Naive B cell (primary cell): ENCODE measurements around the gene C1QL2. TPM values are rescaled to one million over a fixed set of nuclear protein-coding genes. Genes with fewer than 3 reads are reported as not detected.
A peak's percentile ranks its signal among the peaks of the same experiment; 100 is the strongest.

Experiments
- ATAC-seq, 2 donors: fragments of 150-1000 bp; cut with Tn5 transposase; 2 replicates each; pipeline ENCODE4 v1.10.0; 2021; ENCODE audit warnings: low read depth in 2 of 2, mild to moderate bottlenecking in 2 of 2, moderate library complexity in 2 of 2
- DNase-seq: peaks from one replicate; pipeline ENCODE4 v3.0.0; 2022
- H3K27ac Mint-ChIP-seq, 6 donors: one replicate each; pipeline ENCODE4 v1.8.0; 2020 to 2022; ENCODE audit warnings: mild to moderate bottlenecking in 6 of 6, mixed read lengths in 6 of 6, moderate library complexity in 5 of 6, inconsistent platforms in 2 of 6
- H3K27me3 Mint-ChIP-seq, 3 donors: one replicate each; pipeline ENCODE4 v1.8.0; 2021 to 2022; ENCODE audit warnings: mixed read lengths in 3 of 3, mild to moderate bottlenecking in 1 of 3
- H3K36me3 Mint-ChIP-seq, 2 donors: one replicate each; pipeline ENCODE4 v1.8.0; 2020 to 2022; ENCODE audit warnings: mixed read lengths in 2 of 2, inconsistent platforms in 1 of 2, mild to moderate bottlenecking in 1 of 2
- H3K4me1 Mint-ChIP-seq, 3 donors: one replicate each; pipeline ENCODE4 v1.8.0; 2020 to 2022; ENCODE audit warnings: mixed read lengths in 3 of 3, inconsistent platforms in 1 of 3, mild to moderate bottlenecking in 1 of 3, moderate library complexity in 1 of 3
- H3K4me3 Mint-ChIP-seq, 8 donors: one replicate each; pipeline ENCODE4 v1.8.0; 2020 to 2022; ENCODE audit warnings: mild to moderate bottlenecking in 8 of 8, mixed read lengths in 8 of 8, moderate library complexity in 8 of 8, inconsistent platforms in 2 of 8
- H3K9me3 Mint-ChIP-seq, 7 donors: one replicate each; pipeline ENCODE4 v1.8.0; 2020 to 2022; ENCODE audit warnings: mixed read lengths in 7 of 7, mild to moderate bottlenecking in 5 of 7, inconsistent platforms in 2 of 7, moderate library complexity in 1 of 7
- polyA plus RNA-seq, 6 donors: library from polyadenylated mRNA; unstranded; fragments of 300-500 nt; fragmentation: Illumina TruSeq; gene quantifications; one replicate each; pipeline ENCODE4 v1.2.3, GENCODE V29; 2021; ENCODE audit warnings: low read depth in 6 of 6

The C1QL2 gene
- polyA plus RNA-seq, 6 donors from 2014 or later = not detected

DNA sequence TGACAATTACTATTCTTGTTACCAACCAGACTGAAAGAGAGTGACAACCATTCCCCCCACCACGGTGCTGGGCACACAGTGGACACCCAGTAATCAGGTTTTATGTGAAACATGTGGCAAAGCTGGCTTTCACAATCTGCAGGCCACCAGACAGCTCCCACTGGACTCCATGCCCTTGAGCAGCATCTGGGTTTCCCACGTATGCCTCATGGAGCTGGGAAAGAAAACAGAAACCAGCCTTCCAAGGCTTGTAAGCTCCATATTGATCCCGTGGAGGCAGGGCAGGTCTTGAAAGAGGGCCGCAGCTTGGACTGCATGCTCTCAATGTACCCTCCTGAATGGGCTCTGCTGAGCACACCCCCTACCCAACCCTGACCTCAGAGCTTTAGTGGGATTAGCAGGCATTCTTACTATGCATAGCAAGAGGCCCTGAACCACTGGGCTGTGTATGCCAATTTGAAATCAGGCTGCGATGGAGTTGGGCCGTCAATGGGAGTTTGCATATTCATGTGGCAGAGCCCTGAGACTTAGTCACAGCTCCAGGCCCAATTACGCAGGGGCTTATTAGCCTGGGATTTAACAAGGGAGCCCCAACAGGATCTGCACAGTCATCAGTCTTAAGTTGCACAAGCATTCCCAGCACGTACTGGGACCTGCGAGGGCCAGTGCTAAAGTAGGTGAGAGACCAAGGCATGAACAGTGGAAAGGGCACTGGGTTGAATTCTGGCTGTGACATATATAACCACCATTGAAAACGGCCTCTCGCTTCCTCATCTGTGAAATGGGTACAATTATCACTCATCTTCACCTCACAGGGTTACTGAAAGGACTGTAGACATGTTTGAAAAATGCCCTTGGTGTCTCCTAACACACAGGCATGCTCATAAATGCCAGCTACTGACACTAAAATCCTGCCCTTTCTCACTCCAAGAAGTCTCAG is 10.5 kb downstream of the C1QL2 start:
- peaks cover 30 to 55% (median 38%) of the 10 kb centered on the region in 3 donors for H3K27me3 Mint-ChIP-seq
- no peak overlapping the region for H3K27ac Mint-ChIP-seq
- H3K4me1 Mint-ChIP-seq = no peaks in the 10 kb centered on the region
- H3K9me3 Mint-ChIP-seq = no peaks in the 10 kb centered on the region
- no peak overlapping the region for H3K4me3 Mint-ChIP-seq
- ATAC-seq (no peak), DNase-seq (no peak)
- peaks cover 0 to 4% of the 10 kb centered on the region in 2 donors for H3K36me3 Mint-ChIP-seq

DNA sequence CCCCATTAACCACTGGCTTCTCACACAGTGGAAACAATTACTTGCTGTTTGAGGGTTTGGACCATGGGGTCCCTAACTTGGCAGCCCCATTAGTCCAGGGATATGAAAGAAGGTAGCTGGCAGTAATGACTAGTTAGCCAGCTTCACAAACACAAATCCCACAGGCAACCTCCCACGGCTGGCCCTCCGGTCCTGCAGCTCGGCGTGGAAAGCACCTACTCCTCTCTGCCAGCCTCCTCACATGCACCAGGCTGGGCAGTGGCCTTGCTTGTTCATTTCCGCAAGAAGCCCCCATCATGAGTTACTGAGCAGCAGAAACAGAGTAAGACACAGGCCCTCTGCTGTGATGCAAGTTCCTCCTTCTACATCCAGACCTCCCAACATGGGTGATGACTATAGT is 13.7 kb downstream of the C1QL2 start:
- H3K36me3 Mint-ChIP-seq = no peaks in the 10 kb centered on the region
- DNase-seq (no peak), ATAC-seq (no peak)
- H3K4me3 Mint-ChIP-seq = no peak overlapping the region
- H3K9me3 Mint-ChIP-seq = no peaks in the 10 kb centered on the region
- no peaks in the 10 kb centered on the region for H3K4me1 Mint-ChIP-seq
- peak overlapping the region in 1 of 6 donors; percentile 64 for H3K27ac Mint-ChIP-seq
- H3K27me3 Mint-ChIP-seq = peaks cover 24 to 30% (median 29%) of the 10 kb centered on the region in 3 donors

DNA sequence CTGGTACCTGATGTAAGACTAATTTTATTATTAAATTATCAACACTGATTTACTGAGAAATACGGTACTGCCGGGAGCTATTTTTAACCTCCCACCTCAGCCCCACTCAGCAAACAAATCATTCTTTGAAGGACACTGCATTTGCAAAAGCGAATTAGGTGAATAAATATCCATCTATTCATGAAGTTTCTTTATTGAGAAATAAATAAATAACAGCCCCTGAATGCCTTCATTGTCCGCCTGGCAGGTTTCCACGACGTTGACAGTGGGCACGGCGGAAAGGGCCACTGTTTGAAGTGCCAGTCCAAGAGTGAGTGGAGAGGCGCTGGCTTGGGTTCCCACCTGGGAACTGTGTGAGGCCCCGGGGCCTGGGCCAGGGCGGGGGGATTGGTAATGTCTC is 15.7 kb downstream of the C1QL2 start:
- Mint-ChIP-seq H3K27ac (no peak overlapping the region), H3K27me3 (peaks cover 17 to 42% (median 38%) of the 10 kb centered on the region in 3 donors), H3K9me3 (peaks cover 0 to 1% (median 0%) of the 10 kb centered on the region in 7 donors), H3K4me1 (no peaks in the 10 kb centered on the region), H3K36me3 (no peaks in the 10 kb centered on the region), H3K4me3 (no peak overlapping the region)
- no peak for ATAC-seq
- DNase-seq = no peak

DNA sequence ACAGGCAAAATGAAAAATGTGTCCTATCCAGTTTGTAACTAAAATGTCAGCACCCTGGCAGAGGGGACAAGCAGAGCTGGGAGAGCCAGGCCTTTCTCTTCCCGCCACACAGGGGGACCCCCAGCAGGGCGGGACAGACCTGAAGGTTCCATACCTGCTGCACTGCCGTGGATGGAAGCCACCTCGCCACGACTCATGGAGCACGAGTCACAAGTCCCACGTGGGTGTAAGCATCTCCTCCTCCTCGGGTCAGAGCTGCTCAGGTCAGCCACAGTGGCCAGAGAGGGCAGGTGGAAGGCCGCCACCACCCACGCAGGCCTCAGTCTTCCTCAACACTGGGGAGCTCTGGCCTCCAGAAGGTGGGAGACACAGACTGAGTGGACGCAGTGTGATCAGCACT is 21.0 kb downstream of the C1QL2 start:
- no peaks in the 10 kb centered on the region for H3K4me1 Mint-ChIP-seq
- H3K9me3 Mint-ChIP-seq = peaks cover 2 to 14% (median 5%) of the 10 kb centered on the region in 7 donors
- no peak overlapping the region for H3K27ac Mint-ChIP-seq
- H3K27me3 Mint-ChIP-seq = peaks cover 16 to 36% (median 27%) of the 10 kb centered on the region in 3 donors
- no peaks in the 10 kb centered on the region for H3K36me3 Mint-ChIP-seq
- ATAC-seq (no peak), DNase-seq (no peak)
- H3K4me3 Mint-ChIP-seq = no peak overlapping the region

DNA sequence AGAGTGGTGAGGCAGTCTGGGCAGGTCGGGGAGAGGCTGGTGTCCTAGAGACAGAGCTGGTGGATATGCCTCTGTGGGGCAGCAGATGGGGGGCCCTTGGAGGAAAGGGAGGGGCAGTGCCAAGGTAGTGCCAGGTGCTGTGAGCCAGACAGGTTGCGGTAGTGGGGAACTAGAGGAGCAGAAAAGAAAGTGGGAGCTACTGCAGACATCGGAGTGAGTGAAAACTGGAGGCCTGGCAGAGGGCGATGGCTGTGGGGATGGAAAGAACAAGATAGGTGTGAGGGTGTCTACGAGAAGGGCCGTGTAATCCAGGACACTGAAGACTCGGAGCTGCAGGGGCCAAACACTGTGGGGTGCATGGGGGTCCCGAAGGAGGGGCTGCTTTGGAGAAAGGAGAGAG is 21.7 kb downstream of the C1QL2 start:
- DNase-seq (no peak), ATAC-seq (no peak)
- H3K9me3 Mint-ChIP-seq = peaks cover 2 to 14% (median 5%) of the 10 kb centered on the region in 7 donors
- H3K27ac Mint-ChIP-seq = no peak overlapping the region
- no peak overlapping the region for H3K4me3 Mint-ChIP-seq
- peaks cover 17 to 35% (median 27%) of the 10 kb centered on the region in 3 donors for H3K27me3 Mint-ChIP-seq
- H3K4me1 Mint-ChIP-seq = no peaks in the 10 kb centered on the region
- no peaks in the 10 kb centered on the region for H3K36me3 Mint-ChIP-seq

DNA sequence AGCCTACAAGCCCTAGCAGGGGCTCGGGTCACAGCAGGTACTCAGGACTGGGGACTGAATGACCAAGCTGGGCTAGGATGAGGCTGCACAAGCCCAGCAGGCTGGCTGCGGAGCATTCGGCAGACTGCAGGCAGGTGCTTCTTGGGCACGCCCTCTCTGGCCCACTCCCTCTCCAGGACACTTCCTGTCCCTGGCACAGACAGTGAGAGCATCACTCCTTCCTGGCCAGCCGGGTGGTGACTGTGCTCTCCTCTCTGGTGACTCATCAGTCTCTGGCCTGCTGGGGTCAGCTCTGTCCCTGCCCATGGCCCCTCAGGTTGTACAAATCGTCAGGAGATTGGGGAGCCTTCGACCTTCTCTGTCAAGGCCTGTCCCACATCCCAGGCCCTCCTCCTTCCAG is 22.5 kb downstream of the C1QL2 start:
- DNase-seq = no peak
- peaks cover 2 to 14% (median 5%) of the 10 kb centered on the region in 7 donors for H3K9me3 Mint-ChIP-seq
- H3K27ac Mint-ChIP-seq = no peak overlapping the region
- ATAC-seq = no peak
- H3K4me3 Mint-ChIP-seq = no peak overlapping the region
- no peaks in the 10 kb centered on the region for H3K4me1 Mint-ChIP-seq
- no peaks in the 10 kb centered on the region for H3K36me3 Mint-ChIP-seq
- peaks cover 17 to 31% (median 27%) of the 10 kb centered on the region in 3 donors for H3K27me3 Mint-ChIP-seq

DNA sequence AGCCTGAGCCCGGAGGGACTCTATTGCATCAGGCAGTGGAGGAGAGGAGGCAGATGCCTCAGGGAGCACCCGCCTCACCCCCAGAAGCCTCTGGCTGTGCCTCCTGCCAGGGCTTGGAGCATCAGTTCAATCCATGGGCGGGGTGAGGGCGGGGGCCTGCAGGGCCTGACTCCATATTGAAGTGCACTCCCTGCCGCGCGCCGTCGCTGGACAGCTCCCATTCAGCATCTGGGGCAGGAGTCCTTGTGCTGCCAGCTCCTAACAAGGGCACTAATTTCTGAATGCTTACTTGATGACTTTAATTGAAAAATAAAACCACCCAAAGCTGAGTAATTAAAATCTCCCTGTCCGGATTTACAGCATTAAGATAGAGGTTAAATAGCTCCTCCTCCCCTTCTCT is 23.8 kb downstream of the C1QL2 start:
- ATAC-seq (no peak), DNase-seq (no peak)
- no peak overlapping the region for H3K4me3 Mint-ChIP-seq
- no peaks in the 10 kb centered on the region for H3K4me1 Mint-ChIP-seq
- H3K27me3 Mint-ChIP-seq = peaks cover 18 to 44% (median 28%) of the 10 kb centered on the region in 3 donors
- peaks cover 2 to 14% (median 6%) of the 10 kb centered on the region in 7 donors for H3K9me3 Mint-ChIP-seq
- no peak overlapping the region for H3K27ac Mint-ChIP-seq
- no peaks in the 10 kb centered on the region for H3K36me3 Mint-ChIP-seq

DNA sequence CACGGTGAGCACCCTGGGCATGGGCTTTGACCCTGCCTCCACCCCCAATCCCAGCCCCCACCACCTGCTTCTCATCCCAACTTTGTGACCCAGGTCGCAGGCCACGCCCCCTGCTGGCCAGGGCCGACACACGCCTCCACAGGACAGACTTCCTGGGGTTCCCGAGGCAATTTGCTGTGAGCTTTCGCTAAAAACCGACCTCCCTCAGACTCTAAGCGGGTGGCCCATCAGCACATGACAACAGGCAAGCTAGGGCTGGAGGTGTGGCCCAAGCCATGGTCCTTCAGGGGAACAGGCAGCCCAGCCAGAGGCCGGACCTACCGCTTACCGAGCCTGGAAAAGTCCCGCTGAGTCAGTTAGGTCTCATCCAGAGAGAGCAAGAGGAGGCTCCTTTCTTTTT is 31.9 kb downstream of the C1QL2 start:
- Mint-ChIP-seq H3K27me3 (peaks cover 21 to 46% (median 33%) of the 10 kb centered on the region in 3 donors), H3K36me3 (no peaks in the 10 kb centered on the region), H3K4me1 (no peaks in the 10 kb centered on the region), H3K4me3 (no peak overlapping the region), H3K9me3 (peaks cover 0 to 6% (median 3%) of the 10 kb centered on the region in 7 donors), H3K27ac (peak overlapping the region in 1 of 6 donors; percentile 2)
- DNase-seq = no peak
- ATAC-seq = no peak

DNA sequence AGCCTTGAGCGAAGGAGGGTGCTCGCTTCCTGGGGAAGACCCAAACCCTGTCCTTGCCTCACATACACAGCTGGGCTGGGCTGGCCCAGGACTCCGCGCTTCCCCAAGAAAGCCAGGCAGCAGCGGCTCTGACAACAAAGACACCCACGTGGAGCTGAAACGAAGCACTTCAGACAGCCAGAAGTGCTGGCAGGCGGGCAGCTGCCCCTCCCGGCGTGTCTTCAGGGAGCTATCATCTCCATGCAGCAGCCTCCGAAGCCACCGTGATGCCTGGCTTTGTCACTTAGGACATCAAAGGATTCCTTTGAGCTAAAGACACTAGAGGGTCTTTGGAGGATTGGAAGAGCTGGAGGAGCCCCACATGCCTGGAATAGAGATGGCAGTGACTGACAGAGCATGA is 35.2 kb downstream of the C1QL2 start:
- Mint-ChIP-seq H3K27ac (no peak overlapping the region), H3K4me1 (no peaks in the 10 kb centered on the region), H3K9me3 (peaks cover 0 to 6% (median 2%) of the 10 kb centered on the region in 7 donors), H3K4me3 (no peak overlapping the region), H3K27me3 (peaks cover 9 to 30% (median 17%) of the 10 kb centered on the region in 3 donors), H3K36me3 (no peaks in the 10 kb centered on the region)
- no peak for ATAC-seq
- no peak for DNase-seq

DNA sequence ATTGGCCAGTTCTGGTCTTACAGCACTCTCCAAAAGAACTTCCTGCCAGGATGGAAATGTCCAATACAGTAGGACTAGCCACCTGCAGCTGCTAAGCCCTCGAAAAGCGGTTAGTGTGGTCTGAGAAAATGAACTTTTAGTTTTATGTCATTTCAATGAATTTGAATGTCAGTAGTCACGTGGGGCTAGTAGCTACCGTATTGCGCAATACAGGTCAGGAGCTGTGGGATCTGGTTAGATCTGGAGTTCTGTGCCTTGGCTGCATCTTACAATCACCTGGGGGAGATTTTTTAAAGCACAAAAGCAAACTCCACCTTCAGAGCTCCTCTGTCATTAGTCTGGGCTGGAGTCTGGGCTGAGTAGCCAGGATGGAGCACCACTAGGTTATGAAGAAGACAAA is 35.9 kb downstream of the C1QL2 start:
- no peaks in the 10 kb centered on the region for H3K36me3 Mint-ChIP-seq
- H3K27ac Mint-ChIP-seq = no peak overlapping the region
- H3K4me1 Mint-ChIP-seq = no peaks in the 10 kb centered on the region
- H3K4me3 Mint-ChIP-seq = no peak overlapping the region
- H3K27me3 Mint-ChIP-seq = peaks cover 9 to 38% (median 16%) of the 10 kb centered on the region in 3 donors
- ATAC-seq = no peak
- peaks cover 0 to 6% (median 3%) of the 10 kb centered on the region in 7 donors for H3K9me3 Mint-ChIP-seq
- no peak for DNase-seq

DNA sequence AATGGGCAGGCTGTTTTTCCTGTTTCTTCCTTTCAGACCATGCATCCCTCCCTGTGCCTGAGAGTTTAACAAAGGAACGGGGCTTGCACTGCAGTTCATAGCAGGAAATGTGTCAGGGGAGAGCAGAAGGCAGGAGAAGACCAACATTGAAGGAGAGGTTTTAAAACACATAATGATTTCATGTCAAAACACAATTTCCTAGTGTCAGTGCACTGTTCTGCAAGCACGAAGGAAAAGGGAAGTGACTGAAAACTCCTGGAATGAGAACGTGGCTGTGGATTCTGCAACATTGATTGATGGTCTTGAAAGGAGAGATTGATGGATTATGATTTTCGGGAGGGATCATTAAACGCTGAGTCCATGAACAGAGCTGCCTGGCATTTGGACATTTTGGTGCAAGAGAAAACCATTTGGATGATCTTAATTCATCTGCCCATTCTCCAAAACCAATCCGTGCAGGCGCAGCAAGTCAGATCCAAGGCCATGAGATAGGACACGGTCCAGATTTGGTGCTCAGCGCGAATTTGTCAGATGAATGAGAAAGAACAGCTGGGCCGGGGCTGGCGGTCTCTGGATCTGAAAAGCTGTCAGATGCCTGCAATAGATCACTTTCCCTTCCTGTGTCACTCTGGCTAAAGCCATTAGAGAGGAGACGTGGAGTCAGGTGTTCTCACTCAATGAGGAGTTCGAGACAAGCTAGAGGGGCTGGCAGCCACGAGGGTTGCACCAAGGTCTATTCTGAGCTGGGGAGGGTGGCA is 38.4 kb downstream of the C1QL2 start:
- Mint-ChIP-seq H3K9me3 (peaks cover 0 to 6% (median 4%) of the 10 kb centered on the region in 7 donors), H3K4me1 (no peaks in the 10 kb centered on the region), H3K27me3 (peaks cover 5 to 45% (median 16%) of the 10 kb centered on the region in 3 donors), H3K4me3 (no peak overlapping the region), H3K36me3 (no peaks in the 10 kb centered on the region), H3K27ac (no peak overlapping the region)
- ATAC-seq (no peak), DNase-seq (no peak)

DNA sequence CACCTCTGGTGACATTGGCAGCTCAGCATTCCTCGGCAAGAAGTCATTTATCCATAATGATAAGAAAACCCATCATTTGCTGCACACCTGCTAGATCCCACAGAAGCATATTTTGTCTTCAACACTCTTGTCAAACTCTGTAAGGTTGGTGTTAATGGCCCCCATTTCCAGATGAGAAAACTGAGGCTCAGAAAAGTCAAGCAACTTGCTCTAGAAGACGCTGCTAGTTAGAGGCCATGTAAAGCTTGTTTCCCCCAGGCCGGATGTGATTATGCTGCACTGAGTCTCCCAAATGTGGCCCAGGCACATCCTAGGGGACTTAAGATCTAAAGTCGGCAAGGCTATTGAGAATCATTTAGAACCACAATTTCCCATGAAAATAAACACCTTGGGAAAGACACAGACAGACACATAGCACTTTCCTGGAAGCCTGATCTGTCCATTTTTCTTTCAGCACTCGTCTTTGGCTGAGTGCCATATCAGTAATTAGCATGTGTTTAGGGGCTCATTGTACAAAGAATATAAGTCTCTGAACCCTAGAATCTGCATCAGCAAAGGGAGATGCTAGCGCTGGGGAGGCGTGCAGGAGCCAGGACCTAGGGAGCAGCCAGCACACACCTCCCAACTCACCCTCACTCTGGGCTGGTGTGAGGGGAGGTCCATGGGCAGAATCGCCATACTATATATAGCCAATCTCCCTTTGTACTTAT is 39.3 kb downstream of the C1QL2 start:
- DNase-seq (no peak), ATAC-seq (no peak)
- no peak overlapping the region for H3K4me3 Mint-ChIP-seq
- peaks cover 0 to 6% (median under 1%) of the 10 kb centered on the region in 7 donors for H3K9me3 Mint-ChIP-seq
- H3K27me3 Mint-ChIP-seq = peaks cover 8 to 49% (median 17%) of the 10 kb centered on the region in 3 donors
- no peaks in the 10 kb centered on the region for H3K36me3 Mint-ChIP-seq
- H3K27ac Mint-ChIP-seq = no peak overlapping the region
- no peaks in the 10 kb centered on the region for H3K4me1 Mint-ChIP-seq
